HFF-Myc (cell line): ENCODE data around the gene LCN10.
"Not testable (repeated sequence)": the region's sequence is repeated elsewhere in the genome, so short reads cannot be mapped to it uniquely, and the experiment has no call there.

ENCODE experiments used
- DNase-seq: peaks from one replicate; pipeline ENCODE4 v3.0.0-alpha.2; 2011; ENCODE audit warnings: low read depth; ENCODE audit errors: extremely low read depth
- H3K4me3 ChIP-seq: replicated peaks from 2 replicates; pipeline ENCODE4 v1.5.1; 2011; ENCODE audit warnings: low read depth, mild to moderate bottlenecking, control low read depth, low read length
- CTCF ChIP-seq: IDR thresholded peaks from 2 replicates; pipeline ENCODE4 v1.5.1; 2012; ENCODE audit warnings: mild to moderate bottlenecking, low read depth, low read length, control low read depth; ENCODE audit errors: missing control alignments

Gene LCN10

GRCh38 chr9:136707011-136707410, 35.7 kb downstream of the LCN10 start:
- no peak overlapping the region for H3K4me3 ChIP-seq
- TF ChIP-seq CTCF = no peak
- DNase-seq = no peak

DNA sequence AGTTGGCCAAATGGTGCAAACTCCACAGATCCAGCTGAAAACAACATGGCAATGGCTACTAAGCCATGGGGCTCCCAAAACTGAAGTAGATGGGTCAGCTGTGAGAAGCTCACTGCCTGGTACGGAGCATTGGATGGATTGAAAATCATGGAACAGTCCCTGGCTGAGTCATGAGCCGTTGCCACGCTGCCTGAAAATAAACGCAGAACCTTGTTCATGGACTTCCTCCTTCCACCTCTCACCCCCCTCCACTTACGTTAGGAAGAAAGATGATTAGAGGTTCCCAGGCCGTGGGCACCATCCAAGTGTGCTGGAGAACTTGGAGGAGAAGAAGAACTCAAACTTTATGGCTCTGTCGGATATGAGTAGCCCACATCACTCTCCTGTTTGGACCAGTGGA, 37.2 kb downstream of the LCN10 start:
- no peak overlapping the region for H3K4me3 ChIP-seq
- DNase-seq = no peak
- no peak for TF ChIP-seq CTCF

DNA sequence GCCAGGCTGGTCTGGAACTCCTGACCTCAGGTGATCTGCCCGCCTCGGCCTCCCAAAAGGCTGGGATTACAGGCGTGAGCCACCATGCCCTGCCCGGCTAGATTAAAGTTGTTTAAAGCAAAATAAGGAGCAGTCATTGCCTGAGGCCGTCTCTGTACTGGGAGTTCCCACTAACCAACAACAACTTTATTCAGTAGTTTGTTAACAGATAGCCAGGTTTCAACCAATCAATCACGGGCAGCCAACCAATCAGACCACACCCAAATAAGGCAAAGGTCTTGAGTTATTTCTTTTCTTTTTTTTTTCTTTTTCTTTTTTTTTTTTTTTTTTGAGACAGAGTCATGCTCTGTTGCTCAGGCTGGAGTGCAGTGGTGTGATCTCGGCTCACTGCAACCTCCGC, 38.0 kb downstream of the LCN10 start:
- DNase-seq, H3K4me3 ChIP-seq: not testable (repeated sequence)

GRCh38 chr9:136703276-136703860, 39.4 kb downstream of the LCN10 start:
- no peak for DNase-seq
- no peak for TF ChIP-seq CTCF
- H3K4me3 ChIP-seq = no peak overlapping the region

GRCh38 chr9:136701668-136702053, 41.1 kb downstream of the LCN10 start:
- H3K4me3 ChIP-seq = no peak overlapping the region
- DNase-seq = no peak
- no peak for TF ChIP-seq CTCF

GRCh38 chr9:136700959-136701667, 41.6 kb downstream of the LCN10 start:
- DNase-seq = no peak
- H3K4me3 ChIP-seq = no peak overlapping the region
- TF ChIP-seq CTCF = no peak

DNA sequence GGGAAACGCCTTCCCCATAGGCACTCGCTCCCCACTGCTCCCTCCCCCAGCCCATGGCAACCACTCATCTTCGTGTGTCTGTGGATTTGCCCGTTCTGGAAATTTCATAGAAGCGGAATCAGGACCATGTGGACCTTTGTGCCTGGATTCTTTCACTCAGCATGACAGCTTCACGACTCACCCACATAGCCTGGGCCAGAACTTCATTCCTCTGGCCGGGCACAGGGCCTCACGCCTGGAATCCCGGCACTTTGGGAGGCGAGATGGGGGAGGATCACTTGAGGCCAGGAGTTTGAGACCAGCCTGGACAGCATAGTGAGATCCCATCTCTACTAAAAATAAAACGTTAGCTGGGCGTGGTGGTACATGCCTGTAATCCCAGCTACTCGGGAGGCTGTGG, 42.4 kb downstream of the LCN10 start:
- no peak for TF ChIP-seq CTCF
- DNase-seq = no peak
- H3K4me3 ChIP-seq = no peak overlapping the region
